HG03064 (cell line): ENCODE data around the gene SLC25A41.

Experiments
- ATAC-seq: cut with Tn5 transposase; IDR thresholded peaks from one replicate; pipeline ENCODE4 v1.9.1; 2021; ENCODE audit warnings: low read depth; ENCODE audit not compliant: unreplicated experiment

SLC25A41 gene

GRCh38 chr19:6376512-6377190 is 56.9 kb downstream of the SLC25A41 start:
- no peak for ATAC-seq
